Dermis blood vessel endothelial cell (primary cell): ENCODE results near the gene MRPL58. TPM values are rescaled to one million over a fixed set of nuclear protein-coding genes. Genes with fewer than 3 reads are reported as not detected.
"Not testable (repeated sequence)": the region's sequence is repeated elsewhere in the genome, so short reads cannot be mapped to it uniquely, and the experiment has no call there.

ENCODE experiments used
- DNase-seq: peaks from one replicate; pipeline ENCODE4 v3.0.0; 2010
- total RNA-seq: library from RNA; depleted of rRNA; stranded (reverse); fragments of >200 nt; gene quantifications from 2 replicates; pipeline ENCODE4 v1.2.3, GENCODE V29; 2014

Gene MRPL58
- total RNA-seq = 24.7 and 35.6 TPM in 2 replicates

- DNase-seq = peak; percentile 91
Measured at GRCh38 chr17:75012346-75013091, at the start of gene MRPL58. MRPL58 (plus strand) TSS chr17:75012670; CDS start chr17:75012687, 17 bp downstream.

GRCh38 chr17:74963656-74964055, 48.8 kb upstream of the MRPL58 start:
- no peak for DNase-seq

- DNase-seq = no peak
Measured at GRCh38 chr17:74964246-74964761, 48.2 kb upstream of the MRPL58 start.

- no peak for DNase-seq
Measured at GRCh38 chr17:74964988-74965622, 47.4 kb upstream of the MRPL58 start.

- no peak for DNase-seq
Measured at GRCh38 chr17:74968361-74968780, 44.1 kb upstream of the MRPL58 start.

- DNase-seq = not testable (repeated sequence)
Measured at GRCh38 chr17:74969501-74969900, 43.0 kb upstream of the MRPL58 start.

- DNase-seq = peak; percentile 33
Measured at GRCh38 chr17:74970395-74970794, 42.1 kb upstream of the MRPL58 start.

GRCh38 chr17:74971069-74971841, 41.2 kb upstream of the MRPL58 start:
- DNase-seq = no peak

GRCh38 chr17:74971842-74972106, 40.7 kb upstream of the MRPL58 start:
- DNase-seq = no peak

GRCh38 chr17:74972107-74972972, 40.1 kb upstream of the MRPL58 start, which contains the start of gene HID1:
HID1 (minus strand) TSS chr17:74972759; CDS start chr17:74972656, 103 bp downstream.
- peak; percentile 59 for DNase-seq

- DNase-seq = no peak
Measured at GRCh38 chr17:74972973-74973328, 39.5 kb upstream of the MRPL58 start.

GRCh38 chr17:74975943-74976342, 36.5 kb upstream of the MRPL58 start:
- no peak for DNase-seq

GRCh38 chr17:74977802-74978201, 34.7 kb upstream of the MRPL58 start:
- no peak for DNase-seq

- DNase-seq = no peak
Measured at GRCh38 chr17:74978240-74978639, 34.2 kb upstream of the MRPL58 start.

GRCh38 chr17:74979408-74980146, 32.9 kb upstream of the MRPL58 start:
- no peak for DNase-seq

- no peak for DNase-seq
Measured at GRCh38 chr17:74981318-74981978, 31.0 kb upstream of the MRPL58 start.

- peak; percentile 60 for DNase-seq
Measured at GRCh38 chr17:74981979-74982662, 30.3 kb upstream of the MRPL58 start.

- DNase-seq = peak; percentile 48
Measured at GRCh38 chr17:74982663-74983313, 29.7 kb upstream of the MRPL58 start.

GRCh38 chr17:74986206-74986576, 26.3 kb upstream of the MRPL58 start:
- DNase-seq = no peak

GRCh38 chr17:74987418-74987908, 25.0 kb upstream of the MRPL58 start, which contains the start of gene CDR2L:
CDR2L (plus strand) TSS chr17:74987632; CDS start chr17:74988044, 412 bp downstream.
- DNase-seq = peak; percentile 95
